Esophagus muscularis mucosa (tissue), 4 donors: ENCODE results near the gene AGXT2. TPM values are rescaled to one million over a fixed set of nuclear protein-coding genes. Genes with fewer than 3 reads are reported as not detected.

Experiments used
- DNase-seq: peaks from one replicate; pipeline ENCODE4 v3.0.0-alpha.2; 2017; ENCODE audit errors: extremely low spot score
- H3K27ac ChIP-seq, 4 donors: fragments of 200-600 bp; sonication (generic); replicated peaks in 1 of 4; 1 replicate in 3 of 4; 2 replicates in 1 of 4; pipeline ENCODE4 v1.5.1; 2016 to 2019; ENCODE audit warnings: mild to moderate bottlenecking in 1 of 4
- H3K27me3 ChIP-seq, 4 donors: fragments of 200-600 bp; sonication (generic); one replicate each; pipeline versions ENCODE4 v1.5.1 to v1.6.0; 2016 to 2019
- H3K36me3 ChIP-seq, 4 donors: fragments of 200-600 bp; sonication (generic); one replicate each; pipeline ENCODE4 v1.5.1; 2016 to 2019
- H3K4me1 ChIP-seq, 4 donors: fragments of 200-600 bp; sonication (generic); one replicate each; pipeline ENCODE4 v1.5.1; 2016 to 2019
- H3K4me3 ChIP-seq, 4 donors: fragments of 200-600 bp; sonication (generic); 1 replicate in 2 of 4; 2 replicates in 2 of 4; pipeline ENCODE4 v1.5.1; 2016 to 2019; ENCODE audit warnings: mild to moderate bottlenecking in 4 of 4, moderate library complexity in 1 of 4
- H3K9me3 ChIP-seq, 4 donors: fragments of 200-600 bp; sonication (generic); 1 replicate in 3 of 4; 2 replicates in 1 of 4; pipeline ENCODE4 v1.5.1; 2016 to 2019
- EP300 ChIP-seq: sonication (generic); formaldehyde crosslinking; IDR thresholded peaks from one replicate; pipeline ENCODE4 v1.6.1; 2017; ENCODE audit warnings: antibody characterized with exemption
- POLR2A ChIP-seq: fragments of 450-650 bp; IDR thresholded peaks from one replicate; pipeline ENCODE4 v1.6.1; 2017; ENCODE audit warnings: antibody characterized with exemption, moderate library complexity, mild to moderate bottlenecking, low read depth
- POLR2AphosphoS5 ChIP-seq, 2 donors: sonication (generic); formaldehyde crosslinking; IDR thresholded peaks; one replicate each; pipeline ENCODE4 v1.6.1; 2017; ENCODE audit warnings: antibody characterized with exemption in 2 of 2
- WGBS: methylation state at CpG from one replicate; pipeline ENCODE4 v1.1.5; 2018; 5-methylcytosine and 5-hydroxymethylcytosine counted together
- intact Hi-C: fragments of 100-400 bp; cut with DNase I; formaldehyde crosslinking; loops from one replicate; pipeline ENCODE4 v1.15.1; 2023
- total RNA-seq, 4 donors: library from RNA; depleted of rRNA; stranded (reverse); fragments of >200 nt; gene quantifications; one replicate each; pipeline versions ENCODE4 v1.1.0 to v1.2.1, GENCODE V29; 2016
- TF ChIP-seq, protein P1 (sequence below), 3 experiments: fragments of 200-600 bp in 2 of 3; fragments of 450-650 bp in 1 of 3; sonication (generic) in 2 of 3; IDR thresholded peaks; one replicate each; pipeline ENCODE4 v1.5.1; 2017 to 2019; ENCODE audit warnings: antibody characterized with exemption in 3 of 3, mild to moderate bottlenecking in 2 of 3, moderate library complexity in 1 of 3

AGXT2 gene
- total RNA-seq, 4 donors from 2014 or later: not detected

DNA sequence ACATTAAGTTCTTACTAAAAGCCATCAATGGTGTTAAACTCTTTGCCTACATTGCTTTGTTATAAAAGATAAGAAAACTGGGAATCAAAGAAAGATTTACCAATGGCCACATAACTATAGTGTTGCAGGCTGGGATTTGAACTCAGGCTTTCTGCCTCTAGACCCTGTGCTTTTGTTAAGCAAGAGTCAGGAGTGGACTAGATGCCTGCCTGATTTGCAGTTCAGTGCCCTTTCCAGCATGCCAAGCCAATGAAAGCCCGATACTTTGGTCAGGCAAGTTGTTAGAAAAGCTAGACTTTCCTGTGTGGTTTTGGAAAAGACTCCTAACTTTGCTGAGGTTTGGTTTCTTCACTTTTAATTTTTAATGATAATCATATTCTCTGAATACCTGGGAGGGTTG, 21.4 kb upstream of the AGXT2 start:
- DNase-seq: no peak
- no peak overlapping the region for H3K4me3 ChIP-seq
- no peaks in the 10 kb centered on the region for H3K27me3 ChIP-seq
- TF ChIP-seq POLR2A: no peak
- TF ChIP-seq, protein P1, sequence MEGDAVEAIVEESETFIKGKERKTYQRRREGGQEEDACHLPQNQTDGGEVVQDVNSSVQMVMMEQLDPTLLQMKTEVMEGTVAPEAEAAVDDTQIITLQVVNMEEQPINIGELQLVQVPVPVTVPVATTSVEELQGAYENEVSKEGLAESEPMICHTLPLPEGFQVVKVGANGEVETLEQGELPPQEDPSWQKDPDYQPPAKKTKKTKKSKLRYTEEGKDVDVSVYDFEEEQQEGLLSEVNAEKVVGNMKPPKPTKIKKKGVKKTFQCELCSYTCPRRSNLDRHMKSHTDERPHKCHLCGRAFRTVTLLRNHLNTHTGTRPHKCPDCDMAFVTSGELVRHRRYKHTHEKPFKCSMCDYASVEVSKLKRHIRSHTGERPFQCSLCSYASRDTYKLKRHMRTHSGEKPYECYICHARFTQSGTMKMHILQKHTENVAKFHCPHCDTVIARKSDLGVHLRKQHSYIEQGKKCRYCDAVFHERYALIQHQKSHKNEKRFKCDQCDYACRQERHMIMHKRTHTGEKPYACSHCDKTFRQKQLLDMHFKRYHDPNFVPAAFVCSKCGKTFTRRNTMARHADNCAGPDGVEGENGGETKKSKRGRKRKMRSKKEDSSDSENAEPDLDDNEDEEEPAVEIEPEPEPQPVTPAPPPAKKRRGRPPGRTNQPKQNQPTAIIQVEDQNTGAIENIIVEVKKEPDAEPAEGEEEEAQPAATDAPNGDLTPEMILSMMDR (IDR thresholded peaks at IDR 0.05): no peak
- no peak for TF ChIP-seq EP300
- H3K27ac ChIP-seq: no peak overlapping the region
- H3K9me3 ChIP-seq: no peaks in the 10 kb centered on the region
- peaks cover 0 to 6% (median 0%) of the 10 kb centered on the region in 4 donors for H3K4me1 ChIP-seq
- 80% methylated on average over 1 of the region's 1 CpG for WGBS
- intact Hi-C loops: no loop called here
- no peaks in the 10 kb centered on the region for H3K36me3 ChIP-seq

DNA sequence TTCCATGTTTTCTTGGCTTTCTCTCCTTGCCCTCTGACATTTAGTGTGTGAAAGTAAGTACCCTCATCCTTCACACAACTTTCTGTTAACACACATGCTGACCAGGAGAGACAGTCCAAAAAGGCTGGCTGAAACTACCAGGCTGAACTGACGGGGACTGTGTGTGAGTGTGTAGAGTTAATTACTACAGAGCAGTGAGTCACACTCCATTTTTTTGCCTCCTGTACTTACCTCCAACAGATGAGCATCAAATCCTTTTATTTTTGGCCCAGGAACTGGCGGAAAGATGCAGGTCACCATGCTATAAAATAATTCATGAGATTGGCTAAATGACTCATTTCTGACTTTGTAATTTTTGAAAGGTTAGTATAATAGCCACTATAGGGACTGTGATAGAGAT, 20.2 kb upstream of the AGXT2 start:
- no peak for DNase-seq
- Histone ChIP-seq H3K4me3 (no peak overlapping the region), H3K9me3 (no peaks in the 10 kb centered on the region), H3K36me3 (no peaks in the 10 kb centered on the region), H3K27me3 (no peaks in the 10 kb centered on the region), H3K4me1 (peaks cover 0 to 18% (median 10%) of the 10 kb centered on the region in 4 donors), H3K27ac (no peak overlapping the region)
- 83% methylated on average over 2 of the region's 2 CpGs for WGBS
- no peak for TF ChIP-seq POLR2A
- TF ChIP-seq EP300: no peak
- TF ChIP-seq, protein P1 (IDR thresholded peaks at IDR 0.05): no peak
- no peak for TF ChIP-seq POLR2AphosphoS5 (IDR thresholded peaks at IDR 0.05)
- intact Hi-C loops: no loop called here

- Histone ChIP-seq H3K27me3 (no peaks in the 10 kb centered on the region), H3K36me3 (no peaks in the 10 kb centered on the region), H3K27ac (no peak overlapping the region), H3K4me1 (peaks cover 0 to 32% (median 21%) of the 10 kb centered on the region in 4 donors), H3K4me3 (no peak overlapping the region), H3K9me3 (no peaks in the 10 kb centered on the region)
- WGBS: 92% methylated on average over 5 of the region's 5 CpGs
- TF ChIP-seq POLR2AphosphoS5 (IDR thresholded peaks at IDR 0.05): no peak
- TF ChIP-seq, protein P1 (IDR thresholded peaks at IDR 0.05): no peak
- TF ChIP-seq POLR2A: no peak
- TF ChIP-seq EP300: no peak
- no peak for DNase-seq
- intact Hi-C loops: no loop called here
These were observed 18.6 kb upstream of the AGXT2 start for GRCh38 chr5:35066260-35066795.

- 54% methylated on average over 4 of the region's 4 CpGs for WGBS
- TF ChIP-seq EP300: no peak
- TF ChIP-seq, protein P1 (IDR thresholded peaks at IDR 0.05): no peak
- no peak for TF ChIP-seq POLR2A
- TF ChIP-seq POLR2AphosphoS5 (IDR thresholded peaks at IDR 0.05): no peak
- no peaks in the 10 kb centered on the region for H3K36me3 ChIP-seq
- no peak overlapping the region for H3K4me3 ChIP-seq
- no peaks in the 10 kb centered on the region for H3K27me3 ChIP-seq
- peak overlapping the region in 1 of 4 donors; percentile 24 for H3K27ac ChIP-seq
- no peak for DNase-seq
- intact Hi-C loops: no loop called here
- H3K4me1 ChIP-seq: peaks cover 0 to 42% (median 27%) of the 10 kb centered on the region in 4 donors
- no peaks in the 10 kb centered on the region for H3K9me3 ChIP-seq
These were observed 15.7 kb upstream of the AGXT2 start for GRCh38 chr5:35063414-35063813.

GRCh38 chr5:35061211-35061770, 13.5 kb upstream of the AGXT2 start:
- 37% methylated on average over 2 of the region's 2 CpGs for WGBS
- DNase-seq: no peak
- Histone ChIP-seq H3K4me3 (no peak overlapping the region), H3K27ac (peak overlapping the region in 1 of 4 donors; percentile 32), H3K4me1 (peaks cover 0 to 52% (median 28%) of the 10 kb centered on the region in 4 donors), H3K36me3 (no peaks in the 10 kb centered on the region), H3K27me3 (no peaks in the 10 kb centered on the region), H3K9me3 (no peaks in the 10 kb centered on the region)
- intact Hi-C loops: no loop called here
- TF ChIP-seq EP300 (no peak), POLR2AphosphoS5 (IDR thresholded peaks at IDR 0.05) (peak in 1 of 2 donors; percentile 8), POLR2A (no peak)
- TF ChIP-seq, protein P1 (IDR thresholded peaks at IDR 0.05): no peak
